HuH-7.5 (cell line): ENCODE measurements around the gene TAS2R50.

ENCODE experiments used
- DNase-seq: peaks from one replicate; pipeline ENCODE4 v3.0.0; 2011; ENCODE audit warnings: low spot score

TAS2R50 gene

GRCh38 chr12:10952645-10953044, 34.1 kb downstream of the TAS2R50 start:
- no peak for DNase-seq

DNA sequence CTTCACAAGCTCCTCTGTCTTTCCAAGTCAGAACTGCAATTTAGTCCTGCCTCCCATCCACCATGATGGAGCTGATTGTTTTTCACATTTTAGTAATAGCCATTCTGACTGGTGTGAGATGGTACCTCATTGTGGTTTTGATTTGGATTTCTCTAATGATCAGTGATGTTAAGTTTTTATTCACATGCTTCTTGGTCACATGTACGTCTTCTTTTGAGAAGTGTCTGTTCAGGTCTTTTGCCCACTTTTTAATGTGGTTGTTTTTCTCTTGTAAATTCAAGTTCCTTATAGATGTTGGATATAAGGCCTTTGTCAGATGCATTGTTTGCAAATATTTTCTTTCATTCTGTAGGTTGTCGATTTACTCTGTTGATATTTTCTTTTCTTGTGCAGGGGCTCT, 43.5 kb downstream of the TAS2R50 start:
- no peak for DNase-seq

DNA sequence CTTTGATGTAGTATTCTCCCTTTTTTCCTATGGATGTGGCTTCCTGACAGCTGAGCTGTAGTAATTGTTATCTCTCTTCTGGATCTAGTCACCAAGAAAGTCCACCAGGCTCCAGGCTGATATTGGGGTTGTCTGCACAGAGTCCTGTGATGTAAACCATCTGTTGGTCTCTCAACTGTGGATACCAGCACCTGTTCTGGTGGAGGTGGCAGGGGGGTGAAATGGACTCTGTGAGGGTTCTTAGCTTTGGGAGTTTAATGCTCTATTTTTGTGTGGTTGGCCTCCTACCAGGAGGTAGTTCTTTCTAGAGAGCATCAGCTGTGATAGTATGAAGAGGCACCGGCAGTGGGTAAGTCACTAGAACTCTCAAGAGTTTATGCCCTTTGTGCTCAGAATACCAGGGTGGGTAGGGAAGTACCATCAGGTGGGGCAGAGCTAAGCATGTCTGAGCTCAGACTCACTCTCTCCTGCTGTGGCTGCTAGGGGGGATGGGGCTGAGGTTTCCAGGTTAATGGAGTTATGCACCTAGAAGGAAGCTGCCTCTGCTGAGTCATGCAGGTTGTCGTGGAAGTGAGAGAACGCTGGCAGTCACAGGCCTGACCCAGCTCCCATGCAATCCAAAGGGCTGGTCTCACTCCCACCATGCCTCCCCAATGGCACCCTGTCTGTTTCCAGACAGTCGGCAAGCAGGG, 44.6 kb downstream of the TAS2R50 start:
- no peak for DNase-seq

DNA sequence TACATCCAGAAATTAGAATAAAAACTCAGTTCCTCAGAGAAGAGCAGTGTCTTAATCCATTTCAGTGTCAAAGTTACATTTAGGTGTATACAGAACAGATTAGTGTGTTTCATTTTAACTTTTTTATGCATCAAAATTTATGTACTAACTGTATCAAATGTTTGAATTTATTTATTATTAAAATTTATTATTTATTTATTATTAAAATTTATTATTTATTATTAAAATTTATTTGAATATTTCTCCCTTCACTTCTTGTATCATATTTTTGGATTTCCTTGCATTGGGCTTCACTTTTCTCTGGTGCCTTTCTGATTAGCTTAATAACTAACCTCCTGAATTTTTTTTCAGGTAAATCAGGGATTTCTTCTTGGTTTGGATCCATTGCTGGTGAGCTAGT, 45.3 kb downstream of the TAS2R50 start:
- DNase-seq, result no peak

DNA sequence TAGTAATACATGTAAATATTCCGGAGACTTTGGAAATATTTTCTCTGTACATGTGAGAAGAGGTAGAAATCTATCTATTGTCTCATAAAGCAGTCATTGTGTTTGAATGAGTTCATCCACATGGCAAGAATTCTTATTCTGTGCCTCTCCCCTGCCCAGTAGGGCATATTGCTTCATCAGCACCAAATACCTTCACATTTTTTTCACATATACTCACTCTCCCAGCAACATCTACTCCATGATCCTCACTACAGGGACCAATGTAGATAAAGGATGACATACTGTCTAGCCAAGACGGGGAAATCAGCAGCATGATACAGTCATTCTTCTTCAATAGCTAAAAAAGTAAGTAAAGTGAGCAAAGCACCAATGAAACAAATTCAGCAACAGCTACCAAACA, 46.3 kb downstream of the TAS2R50 start:
- no peak for DNase-seq

DNA sequence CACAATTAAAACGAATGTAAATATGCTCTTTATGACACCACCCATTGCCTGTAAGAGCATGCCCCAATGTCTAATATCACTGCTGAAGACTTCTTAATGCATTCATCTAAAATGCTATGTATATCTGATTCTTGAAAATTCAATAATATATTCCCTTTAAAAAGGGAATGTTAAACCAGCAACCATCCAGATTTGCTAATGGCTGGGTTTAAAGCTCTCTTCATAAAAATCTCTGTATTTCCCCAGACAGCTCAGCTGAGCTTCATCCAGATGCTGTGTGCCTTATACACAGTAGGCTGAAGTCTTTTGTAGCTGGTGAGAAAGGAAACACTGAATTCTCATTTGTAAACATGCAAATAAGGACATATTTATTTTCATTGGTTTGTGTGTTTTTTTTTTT, 47.5 kb downstream of the TAS2R50 start, which contains the start of gene TAS2R14:
TAS2R14 (minus strand) TSS at position 101 of the 400 bp plus-strand sequence; CDS start at position 45, 56 bp downstream.
- DNase-seq, result no peak

DNA sequence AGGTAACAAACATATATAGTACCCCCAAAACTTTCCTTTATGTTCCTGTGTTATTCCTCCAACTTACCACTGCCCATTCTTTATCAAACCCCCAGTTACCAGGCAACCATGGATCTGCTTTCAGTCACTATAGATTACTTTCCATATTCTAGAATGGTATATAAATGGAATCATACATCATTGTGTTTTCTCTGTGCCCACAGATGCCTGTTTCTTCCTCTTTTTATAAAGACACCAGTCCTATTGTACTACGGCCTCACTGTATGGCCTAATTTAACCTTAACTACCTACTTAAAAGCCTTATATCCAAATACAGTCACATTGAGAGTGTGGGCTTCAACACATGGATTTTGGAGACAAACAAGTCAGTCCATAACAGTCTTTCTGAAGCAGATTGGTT, 50.2 kb downstream of the TAS2R50 start:
- no peak for DNase-seq
